Measurements from ENCODE around the gene ZNF202.
"Not testable (repeated sequence)": the region's sequence is repeated elsewhere in the genome, so short reads cannot be mapped to it uniquely, and the experiment has no call there.

ZNF202 gene

DNA sequence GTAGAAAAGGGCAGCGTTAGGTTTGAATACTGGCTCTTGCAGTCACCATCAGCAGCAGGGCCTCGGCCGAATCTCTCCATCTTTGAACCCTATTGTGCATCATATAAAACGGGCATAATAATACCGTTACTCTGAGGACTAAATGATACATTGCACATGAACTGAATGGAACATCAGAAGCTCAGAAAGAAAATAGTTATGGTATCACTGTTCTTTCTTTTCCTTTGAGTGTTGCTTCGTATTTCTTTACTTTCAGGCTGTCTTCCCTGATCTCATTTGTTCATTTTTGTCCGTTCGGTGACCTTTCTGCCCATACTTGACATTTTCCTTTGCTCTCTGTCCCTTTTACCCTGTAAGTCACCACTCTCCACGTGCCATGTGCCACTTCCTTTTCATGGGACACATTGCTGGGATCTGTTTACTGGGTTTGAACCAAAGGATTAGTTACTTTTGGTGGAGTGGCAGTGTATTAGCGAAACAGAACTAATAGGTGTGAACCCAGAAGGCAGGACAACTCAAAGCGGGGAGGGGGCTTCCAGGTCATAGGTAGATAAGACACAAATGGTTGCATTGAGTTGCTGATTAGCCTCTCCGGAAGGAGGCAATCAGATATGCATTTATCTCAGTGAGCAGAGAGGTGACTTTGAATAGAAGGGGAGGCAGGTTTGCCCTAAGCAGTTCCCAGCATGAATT is 717 bp upstream of the ZNF202 start:
- peak; percentile 31 for DNase-seq (ENCODE audit: low spot score)

DNA sequence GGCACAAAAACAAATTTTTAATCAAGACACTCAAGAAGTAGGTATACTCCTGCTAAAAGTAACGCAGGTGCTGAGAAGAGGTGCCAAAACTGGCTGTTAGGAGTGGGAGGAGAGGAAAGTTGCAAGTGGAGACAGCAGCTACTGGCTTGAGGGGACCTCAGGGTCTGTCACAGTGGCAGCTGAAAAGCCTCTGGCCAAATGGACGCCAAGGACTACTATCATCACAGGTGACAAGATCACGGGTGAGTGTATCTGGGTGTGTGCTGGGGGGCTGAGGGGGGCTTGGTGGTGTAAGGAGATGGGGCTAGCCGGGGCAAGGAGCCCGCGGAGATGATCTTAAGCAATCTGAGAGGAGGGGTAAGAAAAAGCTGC is 687 bp downstream of the ZNF202 start:
- DNase-seq (ENCODE audit: low spot score), result peak; percentile 24

DNA sequence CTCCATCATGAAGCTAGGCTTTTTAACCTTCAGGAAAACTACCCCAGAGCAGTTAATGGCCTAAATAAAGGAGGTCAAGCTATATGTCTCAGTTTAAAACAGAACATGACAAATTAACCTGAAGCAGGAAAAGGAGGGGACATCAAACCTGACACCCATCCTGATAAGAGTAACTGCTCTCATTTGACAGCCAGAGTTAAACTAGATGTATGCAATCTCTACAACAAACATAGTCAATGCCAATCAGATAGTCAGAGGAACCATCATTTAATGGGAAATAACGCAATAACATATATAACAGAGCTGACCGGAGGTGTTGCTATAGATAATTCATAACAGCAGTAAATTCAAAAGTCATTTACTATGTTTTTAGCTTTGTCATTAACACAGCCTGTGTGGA is 3.1 kb downstream of the ZNF202 start:
- no peak for DNase-seq (ENCODE audit: low spot score)

DNA sequence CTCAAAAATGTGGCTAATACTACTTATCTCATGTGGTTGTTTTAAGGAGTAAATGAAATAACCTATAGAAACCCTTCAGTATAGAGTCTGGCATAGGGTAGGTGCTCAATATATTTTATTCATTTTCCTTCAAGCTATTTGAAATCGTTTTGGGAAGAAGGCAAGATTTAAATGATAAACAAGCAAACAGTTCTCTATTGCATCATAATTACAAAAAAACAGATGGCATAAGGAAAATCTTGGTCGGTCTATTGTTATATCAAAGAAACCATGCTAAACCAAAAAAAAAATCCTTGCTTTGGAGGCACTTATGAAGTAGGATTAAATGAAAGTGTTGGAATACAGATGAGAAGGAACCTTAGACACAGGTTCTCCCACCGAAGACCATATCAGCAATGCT is 4.7 kb downstream of the ZNF202 start:
- no peak for DNase-seq (ENCODE audit: low spot score)

DNA sequence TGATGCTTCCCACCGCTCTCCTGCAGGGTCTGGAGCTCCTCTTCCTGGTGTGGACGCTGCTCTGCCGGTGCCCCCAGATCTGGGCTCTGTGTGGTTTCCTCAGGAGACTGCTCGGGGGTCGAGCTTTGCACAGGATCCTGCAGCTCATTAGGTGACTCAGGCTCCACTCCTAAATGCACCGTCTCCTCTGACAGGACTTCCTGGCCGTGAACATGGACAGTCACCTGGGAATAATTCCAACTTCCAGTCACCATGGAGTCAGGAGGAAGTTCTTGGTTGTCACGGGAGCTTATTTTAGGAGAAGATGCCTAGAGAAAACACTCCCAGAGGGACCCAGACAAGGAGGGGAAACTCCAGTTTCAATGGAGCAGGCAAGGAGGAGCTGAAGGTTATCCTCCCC is 11.9 kb downstream of the ZNF202 start:
- no peak for DNase-seq (ENCODE audit: low spot score)

DNA sequence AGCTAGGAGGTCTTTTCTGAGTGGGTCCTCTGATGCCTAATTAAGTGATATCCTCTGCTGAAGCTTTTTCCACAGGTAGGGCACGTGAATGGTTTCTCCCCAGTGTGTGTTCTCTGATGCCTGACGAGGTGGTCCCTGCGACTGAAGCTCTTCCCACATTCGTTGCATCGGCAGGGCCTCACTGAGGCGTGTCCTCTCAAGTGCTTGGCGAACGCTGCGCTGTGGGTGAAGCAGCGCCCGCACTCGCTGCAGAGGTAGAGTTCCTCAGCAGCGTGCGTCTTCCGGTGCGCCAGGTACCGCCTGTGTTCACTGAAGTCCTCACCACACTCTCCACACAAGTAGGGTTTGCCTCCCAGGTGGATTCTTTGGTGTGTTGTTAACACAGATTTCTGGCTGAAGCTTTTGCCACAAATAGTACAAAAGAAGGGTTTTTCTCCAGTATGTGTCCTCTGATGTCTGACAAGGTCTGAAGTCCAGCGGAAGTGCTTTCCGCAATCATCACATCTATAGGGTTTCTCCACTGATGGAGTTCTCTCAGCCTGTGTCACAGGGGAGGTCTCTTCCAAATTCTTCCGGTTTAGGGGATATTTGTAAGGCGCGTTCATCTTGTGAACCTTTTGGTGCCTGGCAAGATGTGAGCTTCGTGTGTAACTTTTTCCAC is 15.3 kb downstream of the ZNF202 start:
- DNase-seq (ENCODE audit: low spot score), result no peak

DNA sequence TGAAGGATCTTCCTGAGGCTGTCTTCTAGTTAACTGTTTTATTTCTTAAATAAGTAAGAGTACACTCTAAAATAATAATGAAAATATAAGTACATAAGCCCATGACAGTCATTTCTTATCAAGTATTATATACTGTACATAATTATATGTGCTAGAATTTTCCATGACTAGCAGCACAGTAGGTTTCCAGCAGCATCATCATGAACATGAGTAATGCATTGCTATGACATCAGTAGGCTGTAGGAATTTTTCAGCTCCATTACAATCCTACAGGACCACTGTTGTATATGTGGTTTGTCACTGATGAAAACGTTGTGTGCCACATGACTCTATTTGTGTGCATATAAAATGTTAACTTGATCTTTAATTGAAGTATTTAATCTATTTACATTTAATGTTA is 22.0 kb downstream of the ZNF202 start:
- DNase-seq (ENCODE audit: low spot score), result no peak

DNA sequence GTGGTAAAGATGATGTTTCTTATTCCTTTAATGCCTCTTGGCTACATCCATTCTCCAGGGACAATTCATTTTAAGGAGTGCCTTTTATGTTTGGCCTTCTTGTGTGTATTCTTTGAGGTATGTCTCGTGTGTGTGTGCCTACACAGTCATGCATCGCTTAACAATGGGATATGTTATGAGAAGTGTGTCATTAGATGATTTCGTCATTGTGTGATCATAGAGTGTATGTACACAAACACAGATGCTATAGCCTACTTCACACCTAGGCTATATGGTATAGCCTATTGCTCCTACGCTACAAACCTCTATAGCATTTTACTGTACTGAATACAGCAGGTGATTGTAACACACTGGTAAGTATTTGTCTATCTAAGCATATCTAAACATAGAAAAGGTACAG is 23.0 kb downstream of the ZNF202 start:
- DNase-seq (ENCODE audit: low spot score), result no peak

DNA sequence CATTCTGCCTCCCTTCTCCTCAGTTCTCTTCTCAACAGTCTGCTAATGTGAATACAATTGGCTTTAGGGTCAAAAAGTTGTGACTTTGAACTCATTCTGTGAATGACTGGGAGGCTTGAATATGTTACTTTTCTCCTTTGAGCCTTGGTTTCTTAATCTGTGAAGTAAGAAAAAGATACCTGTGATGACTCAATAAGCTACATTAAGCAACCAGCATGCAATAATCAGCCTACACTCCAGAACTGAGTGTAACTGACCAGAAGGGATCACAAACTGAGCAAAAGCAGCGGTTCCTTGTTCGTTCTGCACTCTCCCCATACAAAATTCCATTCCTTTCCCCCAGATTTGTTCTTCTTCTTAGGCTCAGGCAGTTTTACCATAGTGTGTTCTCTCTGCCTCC is 23.4 kb downstream of the ZNF202 start:
- DNase-seq (ENCODE audit: low spot score), result no peak

DNA sequence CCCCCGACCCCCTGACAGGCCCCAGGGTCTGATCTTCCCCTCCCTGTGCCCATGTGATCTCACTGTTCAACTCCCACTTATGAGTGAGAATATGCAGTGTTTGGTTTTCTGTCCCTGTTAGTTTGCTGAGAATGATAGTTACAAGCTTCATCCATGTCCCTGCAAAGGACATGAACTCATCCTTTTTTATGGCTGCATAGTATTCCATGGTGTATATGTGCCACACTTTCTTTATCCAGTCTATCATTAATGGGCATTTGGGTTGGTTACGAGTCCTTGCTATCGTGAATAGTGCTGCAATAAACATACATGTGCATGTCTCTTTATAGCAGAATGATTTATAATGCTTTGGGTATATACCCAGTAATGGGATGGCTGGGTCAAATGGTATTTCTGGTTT is 28.8 kb downstream of the ZNF202 start:
- not testable (repeated sequence) for DNase-seq (ENCODE audit: low spot score)

DNA sequence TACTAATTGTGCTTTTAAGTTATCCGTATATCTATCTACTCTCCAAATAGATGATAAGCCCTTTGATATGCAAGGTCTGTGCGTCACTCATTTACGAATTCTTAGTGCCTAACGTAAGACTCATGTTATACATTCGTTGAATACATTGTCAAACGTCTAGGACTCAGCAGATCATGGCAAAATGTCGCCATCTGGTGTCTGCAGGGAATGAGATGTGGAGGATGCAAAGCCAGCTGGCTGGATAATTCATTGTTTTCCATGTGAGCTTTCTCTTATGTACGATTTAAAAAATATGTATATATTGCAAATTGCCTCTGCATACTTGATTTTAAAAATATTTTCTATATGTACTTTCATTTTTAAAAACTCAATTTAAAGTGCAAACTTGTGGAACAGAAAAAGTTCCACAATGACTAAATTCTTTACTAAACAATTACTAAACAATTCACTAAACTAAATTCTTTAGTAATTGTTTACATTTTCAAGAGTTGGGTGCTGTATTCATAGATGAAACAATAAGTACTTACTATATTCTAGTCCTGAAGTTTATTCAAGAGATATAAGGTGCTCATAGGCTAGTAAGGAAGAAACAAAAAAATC is 33.8 kb downstream of the ZNF202 start:
- peak; percentile 75 for DNase-seq (ENCODE audit: low spot score)

DNA sequence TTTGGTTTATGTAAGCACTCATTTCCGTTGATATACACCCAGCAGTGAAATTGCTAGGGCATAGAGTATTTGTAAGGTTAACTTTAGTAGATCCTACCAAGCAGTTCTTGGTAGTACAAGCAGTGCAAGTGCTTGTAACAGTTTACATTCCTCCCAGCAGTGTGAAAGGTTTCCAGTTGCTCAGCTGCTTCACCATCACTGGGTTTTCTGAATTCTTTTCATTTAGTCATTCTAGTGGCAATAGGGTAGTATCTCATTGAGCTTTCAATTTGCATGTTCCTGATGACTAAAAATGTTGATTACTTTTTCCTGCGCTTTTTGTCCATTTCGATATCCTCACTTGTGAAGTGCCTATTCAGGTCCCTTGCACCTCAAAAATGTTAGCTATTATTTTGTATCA is 34.3 kb downstream of the ZNF202 start:
- no peak for DNase-seq (ENCODE audit: low spot score)

DNA sequence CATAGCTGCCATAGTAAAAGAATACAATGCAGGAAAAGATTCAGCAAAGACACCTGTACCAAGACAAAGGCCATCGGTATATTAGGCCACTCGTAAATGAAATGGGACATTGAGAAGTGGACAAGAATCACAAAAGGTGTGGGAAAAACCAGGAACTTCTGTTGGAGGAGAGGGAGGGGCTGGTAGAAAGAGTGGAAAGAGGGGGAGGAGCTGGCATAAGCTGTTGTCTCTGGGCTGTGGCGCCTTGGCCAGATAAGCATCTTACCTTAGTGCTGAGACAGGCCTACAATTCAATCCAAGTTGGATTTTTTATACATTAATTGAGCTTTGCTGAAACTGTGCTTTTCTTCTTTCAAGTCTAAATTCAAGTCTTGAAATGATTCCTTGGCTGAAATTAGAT is 37.1 kb downstream of the ZNF202 start:
- DNase-seq (ENCODE audit: low spot score), result no peak

DNA sequence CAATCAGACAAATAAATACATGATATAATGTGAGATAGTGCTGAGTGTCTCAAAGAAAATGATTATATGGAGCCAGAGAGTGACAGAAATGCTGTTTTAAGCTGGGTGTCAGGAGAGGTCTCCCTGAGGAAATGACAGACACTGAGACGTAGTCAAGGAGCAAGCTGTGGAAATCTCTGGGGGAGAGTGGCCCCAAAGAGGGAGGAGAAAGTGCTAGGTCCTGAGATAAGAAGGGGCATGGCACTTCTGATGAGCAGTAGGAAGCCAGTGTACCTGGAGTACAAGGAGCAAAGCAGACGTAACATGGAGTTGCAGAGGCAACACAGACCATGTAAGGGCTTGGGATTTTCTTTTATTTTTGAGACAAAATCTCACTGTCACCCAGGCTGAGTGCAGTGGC is 38.8 kb downstream of the ZNF202 start:
- DNase-seq (ENCODE audit: low spot score), result no peak

DNA sequence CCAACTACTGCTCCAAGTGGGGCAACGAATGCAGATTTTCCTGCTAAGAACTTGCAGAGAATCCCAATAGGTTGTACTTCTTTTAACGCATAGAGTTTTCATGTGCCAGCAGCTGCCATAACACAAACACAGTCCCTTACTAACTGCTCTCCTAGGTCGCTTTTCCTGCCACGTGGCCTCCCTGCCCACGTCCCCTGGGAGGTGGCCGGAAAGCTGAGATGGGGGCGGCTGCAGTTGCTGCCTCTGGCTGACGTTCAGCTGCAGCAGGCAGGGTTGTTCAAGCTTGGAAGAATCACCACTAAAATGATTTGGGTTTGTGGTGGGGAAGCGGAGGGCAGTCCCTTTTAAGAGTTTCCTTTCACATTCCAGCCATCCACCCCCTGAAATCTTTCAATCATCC is 39.3 kb downstream of the ZNF202 start:
- no peak for DNase-seq (ENCODE audit: low spot score)

DNA sequence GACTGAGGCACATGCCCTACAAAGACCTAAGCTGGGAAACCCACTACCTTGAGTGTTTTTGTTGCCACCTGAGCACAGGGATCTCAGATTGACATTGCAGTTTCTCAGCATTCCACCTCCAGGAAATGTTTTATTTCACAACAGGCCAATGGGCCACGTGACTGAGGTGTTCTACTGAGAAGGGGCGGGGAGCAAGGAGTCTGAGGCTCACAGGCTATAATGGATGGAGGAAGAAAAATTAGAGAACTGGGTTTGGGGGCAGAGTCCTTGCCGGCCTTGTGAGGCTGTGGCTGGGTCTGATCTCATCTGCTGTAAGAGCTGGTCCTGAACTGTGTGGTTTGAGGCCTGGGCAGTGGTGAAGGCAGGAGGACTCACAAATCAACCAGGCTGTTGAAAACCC is 40.7 kb downstream of the ZNF202 start:
- DNase-seq (ENCODE audit: low spot score), result no peak

DNA sequence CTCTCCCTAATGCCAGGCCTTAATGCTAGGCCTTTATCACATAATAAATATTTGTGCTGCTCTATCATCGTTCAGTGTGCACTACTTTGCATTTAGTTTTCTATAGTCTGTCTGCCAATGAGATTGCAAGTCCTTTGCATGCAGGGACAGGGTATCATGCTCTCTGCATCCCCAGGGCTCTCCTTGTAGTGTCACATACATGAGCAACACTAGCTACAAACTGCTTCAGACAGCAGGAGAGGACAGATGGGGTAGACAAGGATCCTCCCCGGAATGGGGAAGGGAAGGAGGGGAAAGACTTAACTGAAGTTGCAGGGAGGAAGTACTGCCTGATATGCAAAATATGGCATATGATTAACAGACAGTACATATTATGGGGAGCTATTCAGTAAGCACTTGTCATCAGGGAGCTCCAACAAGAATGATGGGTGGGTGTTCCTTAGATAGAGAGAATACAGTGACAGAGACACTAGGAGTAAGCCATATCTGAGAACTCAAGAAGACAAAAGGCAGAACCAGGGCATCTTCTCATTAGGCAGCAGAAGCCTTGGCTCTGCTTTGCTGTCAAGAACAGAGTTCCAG is 42.8 kb downstream of the ZNF202 start:
- no peak for DNase-seq (ENCODE audit: low spot score)

DNA sequence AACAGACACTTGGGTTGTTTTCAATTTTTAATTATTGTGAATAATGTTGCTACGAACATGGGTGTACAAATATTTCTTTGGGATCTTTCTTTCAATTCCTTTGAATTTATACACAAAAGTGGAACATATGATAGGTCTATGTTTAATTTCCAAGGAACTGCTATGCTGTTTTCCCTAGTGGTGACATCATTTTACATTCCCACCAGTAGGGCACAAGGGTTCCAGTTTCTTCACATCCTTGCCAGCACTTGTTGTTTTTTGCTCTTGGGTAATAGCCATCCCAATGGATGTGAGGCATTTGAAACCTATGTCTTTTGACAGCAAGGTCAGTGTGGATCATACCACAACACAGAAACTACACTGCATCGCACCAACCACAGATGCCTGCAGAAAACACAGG is 45.3 kb downstream of the ZNF202 start:
- no peak for DNase-seq (ENCODE audit: low spot score)

DNA sequence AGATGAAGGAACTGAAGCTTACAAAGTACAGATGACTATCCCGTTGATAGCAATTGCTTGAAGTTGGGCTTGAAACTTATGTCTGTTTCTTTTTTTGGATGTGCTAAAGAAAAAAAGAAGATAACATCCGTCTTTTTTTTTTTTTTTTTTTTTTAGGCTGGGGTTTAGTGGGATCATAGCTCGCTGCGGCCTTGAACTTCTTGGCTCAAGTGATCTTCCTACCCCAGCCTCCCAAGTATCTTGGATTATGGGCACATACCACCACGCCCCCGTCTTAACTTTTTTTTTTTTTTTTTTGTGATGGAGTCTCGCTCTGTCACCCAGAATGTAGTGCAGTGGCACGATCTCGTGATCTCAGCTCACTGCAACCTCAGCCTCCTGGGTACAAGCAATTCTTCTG is 46.2 kb downstream of the ZNF202 start:
- no peak for DNase-seq (ENCODE audit: low spot score)

DNA sequence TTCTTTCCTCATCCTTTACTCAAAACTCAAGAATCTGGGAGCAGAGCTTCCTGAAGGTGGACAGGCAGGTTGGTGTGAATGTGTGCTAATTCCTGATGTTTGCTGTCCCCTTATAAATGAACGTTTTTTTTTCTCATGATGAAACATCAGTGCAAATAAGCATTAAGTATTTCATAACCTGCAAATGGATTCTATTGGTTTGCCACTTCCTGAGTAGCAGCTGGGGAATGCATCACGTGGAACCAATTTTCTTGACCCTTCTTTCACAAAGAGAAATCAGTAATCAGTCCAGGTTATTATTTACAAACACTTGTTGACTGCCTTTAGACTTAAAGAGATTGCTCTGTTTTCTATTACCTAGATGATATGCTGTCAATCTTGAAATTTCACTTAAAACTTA is 46.9 kb downstream of the ZNF202 start:
- peak; percentile 28 for DNase-seq (ENCODE audit: low spot score)

DNA sequence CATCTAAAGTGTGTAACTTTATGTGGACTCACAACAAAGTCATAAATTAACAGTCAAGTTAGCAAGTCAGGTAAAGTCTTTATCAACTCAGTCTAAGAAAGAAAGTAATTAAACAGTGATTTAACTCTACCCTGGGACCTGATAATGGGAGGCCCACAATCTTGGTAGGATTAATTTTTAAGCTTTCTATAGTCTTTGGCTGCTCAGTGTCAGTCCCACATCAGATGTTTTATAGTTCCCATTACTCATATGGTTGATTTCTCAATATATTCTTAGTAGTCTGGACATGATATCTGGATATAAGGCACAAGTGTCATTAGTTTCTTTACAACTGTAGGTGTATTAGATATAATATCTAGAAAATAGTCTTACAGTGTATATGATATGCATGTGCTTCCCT is 48.5 kb downstream of the ZNF202 start:
- no peak for DNase-seq (ENCODE audit: low spot score)

DNA sequence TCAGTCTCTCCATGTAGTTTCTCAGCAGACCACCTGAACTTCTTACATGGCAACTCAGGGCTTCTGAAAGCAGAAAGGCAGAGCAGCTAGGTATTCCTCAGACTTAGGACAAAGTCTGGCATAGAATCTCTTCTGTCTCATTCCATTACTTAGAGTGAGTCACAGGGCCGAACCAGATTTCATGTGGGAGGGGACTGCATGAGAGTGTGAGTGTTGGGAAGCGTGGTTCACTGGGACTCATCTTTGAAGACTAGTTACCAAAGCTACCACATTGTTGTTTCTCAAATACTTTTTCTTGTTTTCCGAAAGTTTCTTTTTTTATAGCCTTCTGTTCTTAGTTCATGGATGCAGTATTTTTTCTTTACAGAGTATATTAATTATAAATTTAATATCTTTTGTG is 51.0 kb downstream of the ZNF202 start:
- peak; percentile 63 for DNase-seq (ENCODE audit: low spot score)

DNA sequence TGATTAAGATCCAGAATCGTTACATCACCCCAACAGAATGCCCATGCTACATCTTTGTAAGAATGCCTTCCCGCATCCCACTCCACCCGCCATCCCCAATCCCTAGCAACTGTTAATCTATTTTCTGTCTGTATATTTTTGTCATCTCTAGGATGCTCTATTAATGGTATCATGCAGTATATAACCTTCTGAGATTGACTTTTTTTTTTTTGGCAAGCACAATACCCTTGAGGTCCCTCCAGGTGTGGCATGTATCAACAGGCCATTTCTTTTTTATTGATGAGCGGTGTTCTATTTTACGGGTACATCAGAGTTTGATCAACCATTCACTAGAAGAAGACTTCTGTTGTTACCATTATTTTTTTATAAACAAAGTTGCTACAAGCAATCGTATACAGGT is 56.9 kb downstream of the ZNF202 start:
- no peak for DNase-seq (ENCODE audit: low spot score)

Data from GM03348 (cell line).